Osteocyte (in vitro differentiated cells): Measurements from ENCODE around the gene MED16. TPM values are rescaled to one million over a fixed set of nuclear protein-coding genes. Genes with fewer than 3 reads are reported as not detected.

Experiments used
- DNase-seq: peaks from one replicate; pipeline ENCODE4 v3.0.0; 2021; ENCODE audit warnings: mixed read lengths; ENCODE audit not compliant: unreplicated experiment; ENCODE audit errors: extremely low spot score
- H3K27ac Mint-ChIP-seq: one replicate; pipeline ENCODE4 v1.8.0; 2021; ENCODE audit warnings: mild to moderate bottlenecking, mixed read lengths; ENCODE audit not compliant: unreplicated experiment
- H3K27me3 Mint-ChIP-seq: one replicate; pipeline ENCODE4 v1.8.0; 2021; ENCODE audit warnings: mixed read lengths; ENCODE audit not compliant: unreplicated experiment
- H3K36me3 Mint-ChIP-seq: one replicate; pipeline ENCODE4 v1.8.0; 2021; ENCODE audit warnings: mixed read lengths; ENCODE audit not compliant: unreplicated experiment
- H3K4me1 Mint-ChIP-seq: one replicate; pipeline ENCODE4 v1.8.0; 2021; ENCODE audit warnings: mixed read lengths; ENCODE audit not compliant: unreplicated experiment
- H3K4me3 Mint-ChIP-seq: one replicate; pipeline ENCODE4 v1.8.0; 2021; ENCODE audit warnings: mild to moderate bottlenecking, moderate library complexity, mixed read lengths; ENCODE audit not compliant: unreplicated experiment
- H3K9me3 Mint-ChIP-seq: one replicate; pipeline ENCODE4 v1.8.0; 2021; ENCODE audit warnings: mixed read lengths; ENCODE audit not compliant: unreplicated experiment
- total RNA-seq: library from RNA; stranded (reverse); gene quantifications from 2 replicates; pipeline ENCODE4 v1.2.1, GENCODE V29; 2021
- TF ChIP-seq, protein P1 (sequence below): fragments of 200-600 bp; sonication (generic); IDR thresholded peaks from 2 replicates; pipeline ENCODE4 v1.5.0; 2021; ENCODE audit warnings: antibody characterized with exemption, mild to moderate bottlenecking, moderate library complexity

MED16 gene
- total RNA-seq, 1 donor from 2014 or later = 72.3 TPM

DNA sequence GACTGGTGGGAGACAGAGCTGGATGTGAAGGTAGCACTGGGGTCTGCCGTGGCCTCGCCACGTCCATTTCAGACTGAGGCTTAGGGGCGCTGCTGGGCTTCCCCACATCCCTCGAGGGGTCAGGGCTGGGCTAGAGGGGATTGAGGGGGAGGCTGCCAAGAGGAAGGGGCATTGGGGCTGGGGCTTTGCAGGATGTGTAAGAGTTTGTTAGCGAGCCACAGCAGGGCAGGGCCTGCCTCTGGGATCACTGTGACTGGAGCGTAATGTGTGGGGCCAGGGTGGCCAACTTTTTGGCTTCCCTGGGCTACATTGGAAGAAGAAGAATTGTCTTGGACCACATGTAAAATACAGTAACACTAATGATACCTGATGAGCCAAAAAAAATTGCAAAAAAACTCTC, 46.9 kb upstream of the MED16 start:
- Mint-ChIP-seq H3K4me1 (peaks cover 23% of the 10 kb centered on the region), H3K36me3 (peaks cover 15% of the 10 kb centered on the region), H3K4me3 (no peak overlapping the region), H3K27ac (no peak overlapping the region), H3K27me3 (no peaks in the 10 kb centered on the region), H3K9me3 (no peaks in the 10 kb centered on the region)
- TF ChIP-seq, protein P1, sequence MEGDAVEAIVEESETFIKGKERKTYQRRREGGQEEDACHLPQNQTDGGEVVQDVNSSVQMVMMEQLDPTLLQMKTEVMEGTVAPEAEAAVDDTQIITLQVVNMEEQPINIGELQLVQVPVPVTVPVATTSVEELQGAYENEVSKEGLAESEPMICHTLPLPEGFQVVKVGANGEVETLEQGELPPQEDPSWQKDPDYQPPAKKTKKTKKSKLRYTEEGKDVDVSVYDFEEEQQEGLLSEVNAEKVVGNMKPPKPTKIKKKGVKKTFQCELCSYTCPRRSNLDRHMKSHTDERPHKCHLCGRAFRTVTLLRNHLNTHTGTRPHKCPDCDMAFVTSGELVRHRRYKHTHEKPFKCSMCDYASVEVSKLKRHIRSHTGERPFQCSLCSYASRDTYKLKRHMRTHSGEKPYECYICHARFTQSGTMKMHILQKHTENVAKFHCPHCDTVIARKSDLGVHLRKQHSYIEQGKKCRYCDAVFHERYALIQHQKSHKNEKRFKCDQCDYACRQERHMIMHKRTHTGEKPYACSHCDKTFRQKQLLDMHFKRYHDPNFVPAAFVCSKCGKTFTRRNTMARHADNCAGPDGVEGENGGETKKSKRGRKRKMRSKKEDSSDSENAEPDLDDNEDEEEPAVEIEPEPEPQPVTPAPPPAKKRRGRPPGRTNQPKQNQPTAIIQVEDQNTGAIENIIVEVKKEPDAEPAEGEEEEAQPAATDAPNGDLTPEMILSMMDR = no peak
- no peak for DNase-seq

GRCh38 chr19:939439-939838, 46.5 kb upstream of the MED16 start:
- no peak for DNase-seq
- H3K36me3 Mint-ChIP-seq = peaks cover 15% of the 10 kb centered on the region
- TF ChIP-seq, protein P1 = no peak
- H3K9me3 Mint-ChIP-seq = no peaks in the 10 kb centered on the region
- peaks cover 24% of the 10 kb centered on the region for H3K4me1 Mint-ChIP-seq
- no peak overlapping the region for H3K4me3 Mint-ChIP-seq
- no peak overlapping the region for H3K27ac Mint-ChIP-seq
- no peaks in the 10 kb centered on the region for H3K27me3 Mint-ChIP-seq

GRCh38 chr19:938233-938923, 45.4 kb upstream of the MED16 start:
- Mint-ChIP-seq H3K4me1 (peaks cover 34% of the 10 kb centered on the region), H3K27ac (no peak overlapping the region), H3K4me3 (no peak overlapping the region), H3K9me3 (no peaks in the 10 kb centered on the region), H3K36me3 (peaks cover 13% of the 10 kb centered on the region), H3K27me3 (no peaks in the 10 kb centered on the region)
- TF ChIP-seq, protein P1 = no peak
- no peak for DNase-seq

DNA sequence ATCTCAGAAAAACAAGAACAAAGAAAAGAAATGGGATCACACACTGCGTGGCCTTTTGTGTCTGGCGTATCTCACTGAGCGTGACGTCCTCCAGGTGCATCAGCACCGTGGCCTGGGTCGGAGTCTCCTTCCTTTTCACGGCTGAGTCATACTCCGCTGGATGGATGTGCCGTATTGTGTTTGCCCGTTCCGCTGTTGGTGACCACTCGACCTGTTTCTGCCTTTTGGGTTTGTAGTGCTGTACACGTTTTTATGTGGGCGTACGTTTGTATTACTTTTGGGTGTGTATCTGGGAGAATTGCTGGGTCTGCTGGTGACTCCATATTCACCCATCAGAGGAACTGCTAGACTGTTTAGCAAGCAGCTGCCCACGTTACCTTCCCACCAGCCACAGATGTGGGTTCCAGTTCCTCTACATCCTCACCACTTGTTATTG, 44.3 kb upstream of the MED16 start:
- H3K4me1 Mint-ChIP-seq = peaks cover 43% of the 10 kb centered on the region
- H3K9me3 Mint-ChIP-seq = no peaks in the 10 kb centered on the region
- no peak overlapping the region for H3K27ac Mint-ChIP-seq
- no peak overlapping the region for H3K4me3 Mint-ChIP-seq
- TF ChIP-seq, protein P1 = no peak
- peaks cover 12% of the 10 kb centered on the region for H3K36me3 Mint-ChIP-seq
- DNase-seq = no peak
- no peaks in the 10 kb centered on the region for H3K27me3 Mint-ChIP-seq

GRCh38 chr19:936175-936546, 43.2 kb upstream of the MED16 start:
- Mint-ChIP-seq H3K4me1 (peaks cover 47% of the 10 kb centered on the region), H3K9me3 (no peaks in the 10 kb centered on the region), H3K4me3 (no peak overlapping the region), H3K36me3 (peaks cover 14% of the 10 kb centered on the region), H3K27ac (no peak overlapping the region), H3K27me3 (no peaks in the 10 kb centered on the region)
- TF ChIP-seq, protein P1 = no peak
- DNase-seq = no peak
